WTC11 (cell line): ENCODE results near the gene HMGXB3. TPM values are rescaled to one million over a fixed set of nuclear protein-coding genes. Genes with fewer than 3 reads are reported as not detected.

Source experiments
- ATAC-seq: fragments of 200-7000 bp; cut with Tn5 transposase; 2 replicates; pipeline ENCODE4 v1.10.0; 2021; ENCODE audit warnings: mild to moderate bottlenecking, moderate library complexity
- CTCF ChIA-PET: fragments of 300-600 bp; sonication (Branson Sonifier 250); formaldehyde crosslinking; loops from one replicate; lab custom pipeline; 2021; ENCODE audit warnings: antibody characterized with exemption; lab: Charles Lee
- POLR2A ChIA-PET: fragments of 350-600 bp; sonication (Branson Sonifier 250); formaldehyde crosslinking; loops from one replicate; lab custom pipeline; 2021; ENCODE audit warnings: antibody characterized with exemption; lab: Charles Lee
- DNase-seq: peaks from one replicate; pipeline ENCODE4 v3.0.0; 2021; ENCODE audit warnings: low spot score
- H3K27ac Mint-ChIP-seq: 2 replicates; pipeline ENCODE4 v1.8.0; 2021; ENCODE audit warnings: mixed read lengths
- H3K27me3 Mint-ChIP-seq: 2 replicates; pipeline ENCODE4 v1.8.0; 2021; ENCODE audit warnings: low read depth, mild to moderate bottlenecking, moderate library complexity, mixed read lengths
- H3K36me3 Mint-ChIP-seq: 2 replicates; pipeline ENCODE4 v1.8.0; 2021; ENCODE audit warnings: mixed read lengths
- H3K4me1 Mint-ChIP-seq: 2 replicates; pipeline ENCODE4 v1.8.0; 2022; ENCODE audit warnings: mixed read lengths
- H3K4me3 Mint-ChIP-seq: 2 replicates; pipeline ENCODE4 v1.8.0; 2021; ENCODE audit warnings: mild to moderate bottlenecking, moderate library complexity, mixed read lengths
- H3K9me3 Mint-ChIP-seq: 2 replicates; pipeline ENCODE4 v1.8.0; 2021; ENCODE audit warnings: mixed read lengths
- ATF1 ChIP-seq: sonication (generic); formaldehyde crosslinking; IDR thresholded peaks from 2 replicates; pipeline ENCODE4 v1.8.1; 2023; ENCODE audit warnings: mild to moderate bottlenecking, moderate library complexity, missing genetic modification reagents
- ATF6 ChIP-seq: sonication (generic); formaldehyde crosslinking; IDR thresholded peaks from 2 replicates; pipeline ENCODE4 v1.8.1; 2023; ENCODE audit warnings: mild to moderate bottlenecking, missing genetic modification reagents
- KAT7 ChIP-seq: sonication (generic); formaldehyde crosslinking; IDR thresholded peaks from 2 replicates; pipeline ENCODE4 v1.8.1; 2023; ENCODE audit warnings: missing genetic modification reagents, mild to moderate bottlenecking, borderline replicate concordance
- MXD4 ChIP-seq: fragments of 250-450 bp; sonication (Bioruptor Pico); IDR thresholded peaks from 2 replicates; pipeline ENCODE4 v1.8.0; 2021; ENCODE audit warnings: mild to moderate bottlenecking, moderate library complexity, borderline replicate concordance
- NFATC4 ChIP-seq: fragments of 250-450 bp; sonication (Bioruptor Pico); IDR thresholded peaks from 2 replicates; pipeline ENCODE4 v1.9.0; 2021; ENCODE audit warnings: mild to moderate bottlenecking
- NFE2L1 ChIP-seq: sonication (generic); formaldehyde crosslinking; IDR thresholded peaks from 2 replicates; pipeline ENCODE4 v1.8.1; 2023; ENCODE audit warnings: missing genetic modification reagents
- NR3C1 ChIP-seq: sonication (generic); formaldehyde crosslinking; conservative IDR thresholded peaks from 2 replicates; pipeline ENCODE4 v1.8.1; 2023; ENCODE audit warnings: low read depth, mild to moderate bottlenecking, missing genetic modification reagents
- OVOL2 ChIP-seq: fragments of 250-450 bp; sonication (Bioruptor Pico); IDR thresholded peaks from 2 replicates; pipeline ENCODE4 v1.9.0; 2021; ENCODE audit warnings: mild to moderate bottlenecking, borderline replicate concordance
- RORB ChIP-seq: fragments of 250-450 bp; sonication (Bioruptor Pico); IDR thresholded peaks from 2 replicates; pipeline ENCODE4 v1.9.0; 2021; ENCODE audit warnings: mild to moderate bottlenecking
- TP53 ChIP-seq: sonication (generic); formaldehyde crosslinking; IDR thresholded peaks from 2 replicates; pipeline ENCODE4 v1.8.1; 2023; ENCODE audit warnings: mild to moderate bottlenecking, missing genetic modification reagents
- ZNF138 ChIP-seq: sonication (generic); formaldehyde crosslinking; conservative IDR thresholded peaks from 2 replicates; pipeline ENCODE4 v1.8.1; 2022; ENCODE audit warnings: mild to moderate bottlenecking, moderate library complexity, missing genetic modification reagents
- ZNF317 ChIP-seq: sonication (generic); formaldehyde crosslinking; IDR thresholded peaks from 2 replicates; pipeline ENCODE4 v1.8.1; 2023; ENCODE audit warnings: low read depth, mild to moderate bottlenecking, moderate library complexity, missing genetic modification reagents, borderline replicate concordance
- total RNA-seq: library from RNA; stranded (reverse); gene quantifications from 3 replicates; pipeline ENCODE4 v1.2.3, GENCODE V29; 2021
- TF ChIP-seq, protein P1 (sequence below): sonication (generic); formaldehyde crosslinking; IDR thresholded peaks from 2 replicates; pipeline ENCODE4 v1.8.1; 2023; ENCODE audit warnings: mild to moderate bottlenecking, missing genetic modification reagents, borderline replicate concordance
- TF ChIP-seq, protein P2 (sequence below): fragments of 200-600 bp; IDR thresholded peaks from 2 replicates; pipeline ENCODE4 v1.8.0; 2022; ENCODE audit warnings: antibody characterized with exemption

Gene HMGXB3
- total RNA-seq, 1 experiment from 2014 or later, result 31.6 TPM

DNA sequence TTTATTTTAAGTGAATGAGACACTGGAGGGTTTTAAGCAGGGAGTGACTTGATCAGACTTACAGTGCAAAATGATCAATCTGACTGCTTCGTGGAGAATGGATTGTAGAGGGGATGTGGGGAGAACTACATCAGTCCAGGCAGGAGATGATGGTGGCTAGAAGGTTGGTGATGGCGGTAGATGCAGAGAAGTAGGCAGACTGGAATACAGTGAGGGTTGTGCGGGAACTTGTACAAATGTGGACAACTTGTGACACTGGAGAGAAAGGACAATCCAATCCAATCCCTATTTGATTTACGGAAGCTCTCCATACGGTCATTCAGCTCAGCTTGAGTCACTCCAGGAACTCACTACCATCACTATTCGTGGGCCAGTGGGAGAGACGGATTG lies 678 bp upstream of the HMGXB3 start:
- H3K9me3 Mint-ChIP-seq, result no peaks in the 10 kb centered on the region
- CTCF ChIA-PET, result interaction anchor here (0.9 to 2.2 kb wide), 9 partner anchors 9 to 381 kb away, joined by 3 to 15 read pairs (median 6); partner anchors contain the start of gene SLC26A2
- POLR2A ChIA-PET, result interaction anchor here (1.0 to 1.1 kb wide), 2 partner anchors 11 to 40 kb away, joined by 3 read pairs; no protein-coding TSS in a partner anchor
- H3K36me3 Mint-ChIP-seq, result peaks cover 12% of the 10 kb centered on the region
- peak overlapping the region; percentile 99 for H3K27ac Mint-ChIP-seq
- ATAC-seq (no peak), DNase-seq (no peak)
- TF ChIP-seq ATF1 (CRISPR knock-in tag) (no peak), NFE2L1 (CRISPR knock-in tag) (0 out of 2 replicates have a peak, but pooled peaks have one; percentile 0)
- peaks cover 22% of the 10 kb centered on the region for H3K4me1 Mint-ChIP-seq
- H3K27me3 Mint-ChIP-seq, result no peaks in the 10 kb centered on the region
- peak overlapping the region; percentile 94 for H3K4me3 Mint-ChIP-seq

GRCh38 chr5:150000990-150001659 lies 586 bp downstream of the HMGXB3 start:
- TF ChIP-seq ZNF317 (CRISPR knock-in tag) (0 out of 2 replicates have a peak, but pooled peaks have one; percentile 31), TP53 (CRISPR knock-in tag) (no peak), ZNF138 (no peak), ATF6 (CRISPR knock-in tag) (no peak), KAT7 (CRISPR knock-in tag) (no peak), NR3C1 (CRISPR knock-in tag) (0 out of 2 replicates have a peak, but pooled peaks have one; percentile 10)
- TF ChIP-seq, protein P1, sequence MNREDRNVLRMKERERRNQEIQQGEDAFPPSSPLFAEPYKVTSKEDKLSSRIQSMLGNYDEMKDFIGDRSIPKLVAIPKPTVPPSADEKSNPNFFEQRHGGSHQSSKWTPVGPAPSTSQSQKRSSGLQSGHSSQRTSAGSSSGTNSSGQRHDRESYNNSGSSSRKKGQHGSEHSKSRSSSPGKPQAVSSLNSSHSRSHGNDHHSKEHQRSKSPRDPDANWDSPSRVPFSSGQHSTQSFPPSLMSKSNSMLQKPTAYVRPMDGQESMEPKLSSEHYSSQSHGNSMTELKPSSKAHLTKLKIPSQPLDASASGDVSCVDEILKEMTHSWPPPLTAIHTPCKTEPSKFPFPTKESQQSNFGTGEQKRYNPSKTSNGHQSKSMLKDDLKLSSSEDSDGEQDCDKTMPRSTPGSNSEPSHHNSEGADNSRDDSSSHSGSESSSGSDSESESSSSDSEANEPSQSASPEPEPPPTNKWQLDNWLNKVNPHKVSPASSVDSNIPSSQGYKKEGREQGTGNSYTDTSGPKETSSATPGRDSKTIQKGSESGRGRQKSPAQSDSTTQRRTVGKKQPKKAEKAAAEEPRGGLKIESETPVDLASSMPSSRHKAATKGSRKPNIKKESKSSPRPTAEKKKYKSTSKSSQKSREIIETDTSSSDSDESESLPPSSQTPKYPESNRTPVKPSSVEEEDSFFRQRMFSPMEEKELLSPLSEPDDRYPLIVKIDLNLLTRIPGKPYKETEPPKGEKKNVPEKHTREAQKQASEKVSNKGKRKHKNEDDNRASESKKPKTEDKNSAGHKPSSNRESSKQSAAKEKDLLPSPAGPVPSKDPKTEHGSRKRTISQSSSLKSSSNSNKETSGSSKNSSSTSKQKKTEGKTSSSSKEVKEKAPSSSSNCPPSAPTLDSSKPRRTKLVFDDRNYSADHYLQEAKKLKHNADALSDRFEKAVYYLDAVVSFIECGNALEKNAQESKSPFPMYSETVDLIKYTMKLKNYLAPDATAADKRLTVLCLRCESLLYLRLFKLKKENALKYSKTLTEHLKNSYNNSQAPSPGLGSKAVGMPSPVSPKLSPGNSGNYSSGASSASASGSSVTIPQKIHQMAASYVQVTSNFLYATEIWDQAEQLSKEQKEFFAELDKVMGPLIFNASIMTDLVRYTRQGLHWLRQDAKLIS, result no peak
- no peaks in the 10 kb centered on the region for H3K27me3 Mint-ChIP-seq
- DNase-seq (peak; percentile 60), ATAC-seq (peak; percentile 5; the same call in 1 of the 2 replicates)
- H3K4me1 Mint-ChIP-seq, result peaks cover 22% of the 10 kb centered on the region
- peak overlapping the region; percentile 94 for H3K4me3 Mint-ChIP-seq
- H3K9me3 Mint-ChIP-seq, result no peaks in the 10 kb centered on the region
- peaks cover 20% of the 10 kb centered on the region for H3K36me3 Mint-ChIP-seq
- ChIA-PET CTCF (interaction anchor here (0.6 to 2.2 kb wide), 10 partner anchors 10 to 382 kb away, joined by 3 to 15 read pairs (median 5); partner anchors contain the start of genes PDGFRB and SLC26A2), POLR2A (interaction anchor here (1.0 to 1.1 kb wide), 2 partner anchors 13 to 42 kb away, joined by 3 read pairs; no protein-coding TSS in a partner anchor)
- H3K27ac Mint-ChIP-seq, result peak overlapping the region; percentile 64; the same call in 1 of the 2 replicates

- H3K36me3 Mint-ChIP-seq, result peaks cover 26% of the 10 kb centered on the region
- H3K4me3 Mint-ChIP-seq, result peak overlapping the region; percentile 94
- ATAC-seq, result peak; percentile 49
- H3K4me1 Mint-ChIP-seq, result peaks cover 22% of the 10 kb centered on the region
- DNase-seq, result peak; percentile 36
- TF ChIP-seq, protein P2, sequence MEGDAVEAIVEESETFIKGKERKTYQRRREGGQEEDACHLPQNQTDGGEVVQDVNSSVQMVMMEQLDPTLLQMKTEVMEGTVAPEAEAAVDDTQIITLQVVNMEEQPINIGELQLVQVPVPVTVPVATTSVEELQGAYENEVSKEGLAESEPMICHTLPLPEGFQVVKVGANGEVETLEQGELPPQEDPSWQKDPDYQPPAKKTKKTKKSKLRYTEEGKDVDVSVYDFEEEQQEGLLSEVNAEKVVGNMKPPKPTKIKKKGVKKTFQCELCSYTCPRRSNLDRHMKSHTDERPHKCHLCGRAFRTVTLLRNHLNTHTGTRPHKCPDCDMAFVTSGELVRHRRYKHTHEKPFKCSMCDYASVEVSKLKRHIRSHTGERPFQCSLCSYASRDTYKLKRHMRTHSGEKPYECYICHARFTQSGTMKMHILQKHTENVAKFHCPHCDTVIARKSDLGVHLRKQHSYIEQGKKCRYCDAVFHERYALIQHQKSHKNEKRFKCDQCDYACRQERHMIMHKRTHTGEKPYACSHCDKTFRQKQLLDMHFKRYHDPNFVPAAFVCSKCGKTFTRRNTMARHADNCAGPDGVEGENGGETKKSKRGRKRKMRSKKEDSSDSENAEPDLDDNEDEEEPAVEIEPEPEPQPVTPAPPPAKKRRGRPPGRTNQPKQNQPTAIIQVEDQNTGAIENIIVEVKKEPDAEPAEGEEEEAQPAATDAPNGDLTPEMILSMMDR, result peak; percentile 60
- TF ChIP-seq MXD4 (CRISPR knock-in tag) (no peak), OVOL2 (no peak), RORB (CRISPR knock-in tag) (no peak), NFATC4 (no peak)
- TF ChIP-seq, all 79 proteins: peak for 1
- POLR2A ChIA-PET, result no interaction called here
- CTCF ChIA-PET, result interaction anchor here (0.6 to 2.2 kb wide), 3 partner anchors 11 to 154 kb away, joined by 3 to 15 read pairs (median 4); partner anchors contain the start of genes PDGFRB and SLC26A2
- H3K27me3 Mint-ChIP-seq, result no peaks in the 10 kb centered on the region
- peak overlapping the region; percentile 88 for H3K27ac Mint-ChIP-seq
- H3K9me3 Mint-ChIP-seq, result no peaks in the 10 kb centered on the region
Observed at GRCh38 chr5:150001660-150002486, 1.3 kb downstream of the HMGXB3 start.
